Measurements from ENCODE around the gene NFYC.

NFYC gene

GRCh38 chr1:40691538-40692428 lies at the start of gene NFYC:
TSS of gene NFYC (plus strand) at chr1:40691704. CDS start at chr1:40738844, 47,140 bp downstream.
- peak; percentile 99 for DNase-seq (ENCODE audit: low read depth)

- DNase-seq (ENCODE audit: low read depth) = no peak
Observed at GRCh38 chr1:40645118-40645680, 46.3 kb upstream of the NFYC start.

- no peak for DNase-seq (ENCODE audit: low read depth)
Observed at GRCh38 chr1:40646315-40646714, 45.2 kb upstream of the NFYC start.

GRCh38 chr1:40648200-40648599 lies 43.3 kb upstream of the NFYC start:
- DNase-seq (ENCODE audit: low read depth) = no peak

- DNase-seq (ENCODE audit: low read depth) = no peak
Observed at GRCh38 chr1:40648928-40649591, 42.4 kb upstream of the NFYC start.

GRCh38 chr1:40649592-40649930 lies 41.9 kb upstream of the NFYC start:
- no peak for DNase-seq (ENCODE audit: low read depth)

- DNase-seq (ENCODE audit: low read depth) = no peak
Observed at GRCh38 chr1:40650075-40650474, 41.4 kb upstream of the NFYC start.

GRCh38 chr1:40651138-40651857 lies 40.2 kb upstream of the NFYC start:
- no peak for DNase-seq (ENCODE audit: low read depth)

- no peak for DNase-seq (ENCODE audit: low read depth)
Observed at GRCh38 chr1:40652468-40652867, 39.0 kb upstream of the NFYC start.

- DNase-seq (ENCODE audit: low read depth) = no peak
Observed at GRCh38 chr1:40652979-40653378, 38.5 kb upstream of the NFYC start.

GRCh38 chr1:40653851-40654537 lies 37.5 kb upstream of the NFYC start:
- DNase-seq (ENCODE audit: low read depth) = no peak

- DNase-seq (ENCODE audit: low read depth) = no peak
Observed at GRCh38 chr1:40657046-40657445, 34.5 kb upstream of the NFYC start.

- no peak for DNase-seq (ENCODE audit: low read depth)
Observed at GRCh38 chr1:40658751-40659648, 32.5 kb upstream of the NFYC start.

GRCh38 chr1:40659649-40659947 lies 31.9 kb upstream of the NFYC start:
- no peak for DNase-seq (ENCODE audit: low read depth)

GRCh38 chr1:40661678-40662077 lies 29.8 kb upstream of the NFYC start:
- no peak for DNase-seq (ENCODE audit: low read depth)

- no peak for DNase-seq (ENCODE audit: low read depth)
Observed at GRCh38 chr1:40662151-40662550, 29.4 kb upstream of the NFYC start.

GRCh38 chr1:40662864-40663263 lies 28.6 kb upstream of the NFYC start:
- DNase-seq (ENCODE audit: low read depth) = no peak

- DNase-seq (ENCODE audit: low read depth) = no peak
Observed at GRCh38 chr1:40663324-40664166, 28.0 kb upstream of the NFYC start.

- DNase-seq (ENCODE audit: low read depth) = no peak
Observed at GRCh38 chr1:40664167-40664537, 27.4 kb upstream of the NFYC start.

GRCh38 chr1:40664791-40665190 lies 26.7 kb upstream of the NFYC start:
- DNase-seq (ENCODE audit: low read depth) = no peak
